Colonic mucosa (tissue), 4 donors: ENCODE results near the gene DTX3L. TPM values are rescaled to one million over a fixed set of nuclear protein-coding genes. Genes with fewer than 3 reads are reported as not detected.

ENCODE experiments used
- DNase-seq: peaks from one replicate; pipeline ENCODE4 v3.0.0-alpha.2; 2020
- H3K27ac ChIP-seq: fragments of 200-600 bp; one replicate; pipeline ENCODE4 v1.8.0; 2021
- H3K27me3 ChIP-seq: fragments of 200-600 bp; one replicate; pipeline ENCODE4 v1.8.0; 2021
- H3K36me3 ChIP-seq: fragments of 200-600 bp; one replicate; pipeline ENCODE4 v1.8.0; 2021
- H3K4me1 ChIP-seq: fragments of 200-600 bp; one replicate; pipeline ENCODE4 v1.8.0; 2021; ENCODE audit warnings: mild to moderate bottlenecking
- H3K4me3 ChIP-seq: fragments of 200-600 bp; one replicate; pipeline ENCODE4 v1.8.0; 2021
- H3K9ac ChIP-seq, 2 donors: one replicate each; pipeline ENCODE4 v1.7.0; 2013; ENCODE audit warnings: control low read depth in 2 of 2, low read depth in 2 of 2, low read length in 2 of 2
- H3K9me3 ChIP-seq: fragments of 200-600 bp; one replicate; pipeline ENCODE4 v1.8.0; 2021
- intact Hi-C: fragments of 100-400 bp; cut with DNase I; formaldehyde crosslinking; loops from one replicate; pipeline ENCODE4 v1.14.1; 2022
- total RNA-seq, 2 donors: library from RNA; stranded (reverse); fragmentation: NEBNext Ultra II Directional in 1 of 2; extraction: Animal tissue kit (Norgen Biotek cat#: 25700) in 1 of 2; gene quantifications; one replicate each; pipeline ENCODE4 v1.2.1, GENCODE V29; 2021
- TF ChIP-seq, protein P1 (sequence below): fragments of 200-600 bp; IDR thresholded peaks from one replicate; pipeline ENCODE4 v1.8.0; 2022; ENCODE audit warnings: antibody characterized with exemption, mild to moderate bottlenecking
- donor health status: healthy.
- donor health status: DM: no; HTN: no; CAD: no.
- donor health status: DM: no; HTN: no; CAD: no.

DTX3L gene
- 10 to 100 TPM; 44.0 to 46.4 TPM for total RNA-seq

DNA sequence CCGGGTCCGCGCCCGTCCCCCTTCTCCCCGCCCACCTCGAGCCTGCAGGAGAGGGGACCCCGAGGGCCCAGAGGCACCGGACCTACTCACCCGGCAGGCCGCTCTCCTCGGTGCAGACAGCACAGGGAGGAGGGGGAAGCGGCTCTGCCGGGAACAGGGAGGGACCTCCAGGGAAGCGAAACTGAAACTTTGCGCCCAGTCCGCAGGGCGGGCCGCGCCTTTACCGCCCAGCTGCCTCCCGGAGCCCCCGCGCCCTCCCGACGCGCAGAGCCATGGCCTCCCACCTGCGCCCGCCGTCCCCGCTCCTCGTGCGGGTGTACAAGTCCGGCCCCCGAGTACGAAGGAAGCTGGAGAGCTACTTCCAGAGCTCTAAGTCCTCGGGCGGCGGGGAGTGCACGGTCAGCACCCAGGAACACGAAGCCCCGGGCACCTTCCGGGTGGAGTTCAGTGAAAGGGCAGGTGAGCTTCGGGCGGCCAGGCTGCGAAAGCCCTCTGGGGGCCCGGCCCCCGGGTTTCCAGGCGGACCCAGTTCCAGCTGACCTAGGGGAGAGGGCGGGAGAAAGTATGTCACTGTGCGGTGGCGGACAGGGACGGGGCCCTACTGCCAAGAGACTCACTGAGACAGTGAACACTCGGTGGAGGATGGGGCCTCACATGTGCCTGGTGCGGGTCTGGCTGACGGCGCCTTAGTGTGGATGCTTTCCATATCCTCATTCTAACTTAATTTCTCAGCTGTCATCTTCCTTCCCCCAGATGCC lies at the start of gene DTX3L, which contains the start of gene PARP9:
TSS of gene DTX3L (plus strand) at position 184 of the 758 bp plus-strand sequence. CDS start at position 273, 89 bp downstream.
TSS of gene PARP9 (minus strand) at position 146 of the 758 bp plus-strand sequence. CDS start 4,680 bp downstream, outside the sequence.
- peaks cover 9% of the 10 kb centered on the region for H3K36me3 ChIP-seq
- no peaks in the 10 kb centered on the region for H3K9me3 ChIP-seq
- no peaks in the 10 kb centered on the region for H3K27me3 ChIP-seq
- intact Hi-C loops, result no loop called here
- peak; percentile 87 for DNase-seq
- no peaks in the 10 kb centered on the region for H3K4me1 ChIP-seq
- peak within 1 kb of the TSS; percentile 66 for H3K4me3 ChIP-seq
- TF ChIP-seq, protein P1, sequence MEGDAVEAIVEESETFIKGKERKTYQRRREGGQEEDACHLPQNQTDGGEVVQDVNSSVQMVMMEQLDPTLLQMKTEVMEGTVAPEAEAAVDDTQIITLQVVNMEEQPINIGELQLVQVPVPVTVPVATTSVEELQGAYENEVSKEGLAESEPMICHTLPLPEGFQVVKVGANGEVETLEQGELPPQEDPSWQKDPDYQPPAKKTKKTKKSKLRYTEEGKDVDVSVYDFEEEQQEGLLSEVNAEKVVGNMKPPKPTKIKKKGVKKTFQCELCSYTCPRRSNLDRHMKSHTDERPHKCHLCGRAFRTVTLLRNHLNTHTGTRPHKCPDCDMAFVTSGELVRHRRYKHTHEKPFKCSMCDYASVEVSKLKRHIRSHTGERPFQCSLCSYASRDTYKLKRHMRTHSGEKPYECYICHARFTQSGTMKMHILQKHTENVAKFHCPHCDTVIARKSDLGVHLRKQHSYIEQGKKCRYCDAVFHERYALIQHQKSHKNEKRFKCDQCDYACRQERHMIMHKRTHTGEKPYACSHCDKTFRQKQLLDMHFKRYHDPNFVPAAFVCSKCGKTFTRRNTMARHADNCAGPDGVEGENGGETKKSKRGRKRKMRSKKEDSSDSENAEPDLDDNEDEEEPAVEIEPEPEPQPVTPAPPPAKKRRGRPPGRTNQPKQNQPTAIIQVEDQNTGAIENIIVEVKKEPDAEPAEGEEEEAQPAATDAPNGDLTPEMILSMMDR, result no peak
- H3K27ac ChIP-seq, result peak within 1 kb of the TSS; percentile 94
- peak within 1 kb of the TSS; percentile 76 to 94 for H3K9ac ChIP-seq

DNA sequence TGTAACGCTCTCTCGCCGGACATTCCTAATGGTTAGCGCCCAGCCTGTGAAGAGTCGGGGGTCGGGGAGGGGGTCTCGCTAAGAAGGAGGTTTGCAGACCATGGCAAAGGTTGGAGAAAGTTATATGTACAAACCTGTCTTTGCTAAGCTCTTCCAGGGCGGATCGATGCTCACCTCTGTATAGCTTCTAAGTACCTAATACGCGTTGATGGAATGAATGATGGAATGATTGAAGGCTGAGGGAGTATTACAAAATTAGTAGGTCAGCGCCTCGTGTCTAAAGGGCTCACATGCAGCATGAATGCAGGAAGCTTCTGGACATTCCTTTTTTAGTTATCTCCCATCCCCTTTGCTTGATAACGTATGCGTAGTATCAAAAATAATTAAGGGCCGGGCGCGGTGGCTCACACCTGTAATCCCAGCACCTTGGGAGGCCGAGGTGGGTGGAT lies 49.1 kb upstream of the DTX3L start:
- H3K27me3 ChIP-seq, result no peaks in the 10 kb centered on the region
- no peak for DNase-seq
- no peaks in the 10 kb centered on the region for H3K9me3 ChIP-seq
- H3K9ac ChIP-seq, result peak overlapping the region in 1 of 2 donors; percentile 73
- peak overlapping the region; percentile 90 for H3K4me3 ChIP-seq
- H3K36me3 ChIP-seq, result no peaks in the 10 kb centered on the region
- TF ChIP-seq, protein P1, result no peak
- H3K4me1 ChIP-seq, result no peaks in the 10 kb centered on the region
- intact Hi-C loops, result no loop called here
- H3K27ac ChIP-seq, result peak overlapping the region; percentile 97

DNA sequence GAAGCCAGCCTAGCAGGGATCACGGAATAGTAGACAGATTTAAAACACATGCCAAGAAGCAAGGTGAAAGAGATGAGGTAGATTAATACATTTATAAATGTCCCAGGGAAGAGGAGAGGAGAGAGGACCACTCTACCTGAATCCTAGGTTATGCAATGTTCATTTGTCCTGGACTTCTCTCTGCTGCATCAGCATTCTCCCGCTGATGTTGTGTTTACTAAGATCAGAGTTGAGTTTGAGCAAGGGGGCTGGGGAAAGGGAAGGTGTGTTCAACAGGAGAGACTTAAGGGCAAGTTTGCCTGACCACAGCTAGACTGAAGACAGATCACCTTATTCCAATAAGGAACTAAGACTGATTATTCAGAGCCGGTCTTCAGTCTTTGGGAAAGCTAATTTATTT lies 48.3 kb upstream of the DTX3L start:
- Histone ChIP-seq H3K4me3 (no peak overlapping the region), H3K9me3 (no peaks in the 10 kb centered on the region), H3K27ac (no peak overlapping the region), H3K4me1 (no peaks in the 10 kb centered on the region), H3K36me3 (no peaks in the 10 kb centered on the region), H3K27me3 (no peaks in the 10 kb centered on the region), H3K9ac (no peak overlapping the region)
- intact Hi-C loops, result no loop called here
- no peak for DNase-seq
- TF ChIP-seq, protein P1, result no peak

DNA sequence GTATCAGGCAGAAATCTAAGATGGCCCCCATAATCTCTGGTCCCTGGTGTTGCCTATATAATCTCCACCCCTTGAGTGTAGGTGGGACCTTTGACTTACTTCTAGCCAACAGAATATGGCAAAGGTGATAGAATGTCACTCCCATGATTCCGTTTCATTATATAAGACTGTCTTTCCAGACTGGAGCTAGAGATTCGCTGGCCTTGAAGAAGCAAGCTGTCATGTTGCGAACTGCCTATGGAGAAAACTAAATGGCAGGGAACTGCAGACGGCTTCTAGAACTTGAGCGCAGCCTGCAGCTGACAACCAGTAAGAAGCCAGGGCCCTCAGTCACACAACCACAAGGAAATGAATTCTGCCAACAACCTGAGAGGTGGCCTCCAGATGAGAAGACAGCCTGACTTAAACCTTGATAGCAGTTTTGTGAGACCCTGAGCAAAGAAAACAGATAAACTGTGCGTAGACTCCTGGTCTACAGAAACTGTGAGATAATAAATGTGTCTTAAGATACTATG lies 47.2 kb upstream of the DTX3L start:
- H3K9ac ChIP-seq, result no peak overlapping the region
- H3K27me3 ChIP-seq, result no peaks in the 10 kb centered on the region
- intact Hi-C loops, result no loop called here
- DNase-seq, result no peak
- TF ChIP-seq, protein P1, result no peak
- no peaks in the 10 kb centered on the region for H3K9me3 ChIP-seq
- no peaks in the 10 kb centered on the region for H3K36me3 ChIP-seq
- no peak overlapping the region for H3K4me3 ChIP-seq
- H3K4me1 ChIP-seq, result no peaks in the 10 kb centered on the region
- H3K27ac ChIP-seq, result no peak overlapping the region

DNA sequence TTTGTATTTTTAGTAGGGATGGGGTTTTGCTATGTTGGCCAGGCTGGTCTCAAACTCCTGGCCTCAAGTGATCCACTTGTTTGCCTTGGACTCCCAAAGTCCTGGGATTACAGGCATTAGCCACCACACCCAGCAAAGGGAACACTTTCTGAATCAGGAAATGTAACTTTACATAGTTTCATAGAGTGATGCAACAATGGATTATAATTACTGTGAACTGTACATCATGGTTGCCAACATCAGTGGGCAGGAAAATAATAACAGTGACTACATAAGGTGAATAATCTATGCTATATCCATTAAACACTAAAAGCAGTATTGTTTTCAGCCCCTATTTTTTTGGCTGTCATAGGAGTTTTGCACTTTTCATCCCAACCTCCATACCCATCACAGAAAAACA lies 44.4 kb upstream of the DTX3L start:
- Histone ChIP-seq H3K9me3 (no peaks in the 10 kb centered on the region), H3K4me1 (no peaks in the 10 kb centered on the region), H3K4me3 (no peak overlapping the region), H3K36me3 (no peaks in the 10 kb centered on the region), H3K27ac (no peak overlapping the region), H3K9ac (no peak overlapping the region), H3K27me3 (no peaks in the 10 kb centered on the region)
- DNase-seq, result no peak
- intact Hi-C loops, result no loop called here
- TF ChIP-seq, protein P1, result no peak
